HG03045 (cell line): ENCODE data around the gene EGFL7.
"Not testable (repeated sequence)": the region's sequence is repeated elsewhere in the genome, so short reads cannot be mapped to it uniquely, and the experiment has no call there.

Source experiments
- ATAC-seq: cut with Tn5 transposase; IDR thresholded peaks from one replicate; pipeline ENCODE4 v1.9.1; 2021; ENCODE audit warnings: mild to moderate bottlenecking, moderate library complexity; ENCODE audit not compliant: unreplicated experiment

The EGFL7 gene

GRCh38 chr9:136624184-136624951 is 38.3 kb upstream of the EGFL7 start:
- ATAC-seq: no peak

- no peak for ATAC-seq
Measured at GRCh38 chr9:136625101-136626065, 37.3 kb upstream of the EGFL7 start.

- no peak for ATAC-seq
Measured at GRCh38 chr9:136626066-136626725, 36.5 kb upstream of the EGFL7 start.

DNA sequence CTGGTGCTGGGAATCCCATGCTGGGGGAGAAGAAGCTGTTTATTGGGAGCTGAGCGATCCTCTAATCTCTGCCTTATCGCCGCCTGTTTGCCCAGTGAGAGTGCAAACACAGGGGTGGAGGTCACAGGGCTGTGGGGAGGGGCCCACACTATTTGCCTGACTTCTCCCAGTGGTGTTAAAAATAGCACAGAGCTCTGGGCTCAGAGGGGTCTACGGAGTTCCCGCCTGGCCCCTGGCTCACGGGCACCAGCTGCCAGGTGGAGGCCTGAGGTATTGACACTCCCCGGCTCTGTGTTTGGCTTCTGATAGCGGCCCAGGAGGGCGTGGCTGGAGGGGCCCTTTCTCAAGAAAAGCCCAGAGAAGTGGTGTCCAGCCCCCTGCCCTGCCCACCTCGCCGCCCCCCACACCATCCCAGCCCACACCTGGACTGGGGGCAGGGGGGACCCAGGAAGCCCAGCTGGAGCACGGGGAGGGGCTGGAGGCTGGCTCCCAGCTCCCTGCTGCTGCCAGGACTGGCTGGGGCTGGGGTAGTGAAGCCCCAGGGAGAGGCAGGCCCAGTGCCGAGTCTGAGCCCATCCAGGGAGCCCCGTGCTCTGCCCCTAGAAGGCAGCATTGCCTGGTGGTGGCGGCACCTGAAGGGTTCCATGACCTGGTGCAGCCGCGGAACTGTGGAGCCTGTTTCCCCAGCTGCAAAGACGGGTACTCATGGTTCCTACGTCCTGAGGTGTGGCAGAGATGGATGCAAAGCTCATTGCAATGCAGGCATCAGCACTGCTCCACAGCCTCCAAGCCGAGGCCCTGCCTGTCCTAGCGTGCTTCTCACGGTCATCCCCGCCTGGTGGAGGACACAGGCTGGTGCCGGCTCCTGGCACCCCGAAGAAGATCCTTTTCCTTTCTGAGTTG is 35.7 kb upstream of the EGFL7 start:
- ATAC-seq: no peak

DNA sequence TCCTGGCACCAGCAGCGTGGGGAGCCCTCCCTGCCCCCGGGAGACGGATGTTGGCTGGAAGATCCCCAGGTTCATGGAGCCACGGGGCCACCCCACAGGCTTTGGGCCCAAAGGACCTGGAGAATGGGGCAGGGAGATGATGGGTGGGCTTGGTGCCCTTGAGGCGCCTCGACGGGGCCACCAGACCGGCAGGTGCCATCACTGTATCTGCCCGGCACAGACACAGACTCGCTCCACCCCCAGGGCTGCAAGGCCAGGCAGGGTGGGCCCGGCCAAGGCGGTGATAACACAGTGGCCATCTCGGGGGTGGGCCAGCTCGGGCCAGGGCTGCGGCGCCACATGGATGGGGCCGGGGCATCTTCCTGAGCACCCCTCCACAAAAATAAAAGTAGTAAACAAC is 35.0 kb upstream of the EGFL7 start:
- ATAC-seq: no peak

DNA sequence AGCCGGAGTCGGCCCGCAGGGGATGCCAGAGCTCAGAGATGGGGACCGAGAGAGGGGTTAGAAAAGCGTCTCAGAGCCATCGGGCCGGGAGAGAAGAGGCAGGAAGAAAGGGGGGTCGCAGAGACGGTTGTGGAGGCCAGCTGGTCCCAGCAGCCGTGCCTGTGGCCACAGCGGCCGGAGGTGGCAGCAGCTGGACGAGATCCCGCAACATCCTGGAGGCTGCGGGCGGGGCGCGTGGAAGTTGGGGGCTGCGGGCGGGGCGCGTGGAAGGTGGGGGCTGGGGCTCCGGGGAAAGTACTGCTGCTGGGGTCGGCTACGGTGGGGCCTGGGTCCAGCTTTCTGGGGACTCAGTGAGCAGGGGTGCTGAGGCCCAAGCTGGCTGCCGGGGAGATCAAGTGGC is 34.4 kb upstream of the EGFL7 start:
- ATAC-seq: no peak

GRCh38 chr9:136629001-136629878 is 33.5 kb upstream of the EGFL7 start:
- ATAC-seq: no peak

GRCh38 chr9:136629879-136630661 is 32.6 kb upstream of the EGFL7 start:
- no peak for ATAC-seq

GRCh38 chr9:136630662-136630992 is 32.1 kb upstream of the EGFL7 start:
- no peak for ATAC-seq

DNA sequence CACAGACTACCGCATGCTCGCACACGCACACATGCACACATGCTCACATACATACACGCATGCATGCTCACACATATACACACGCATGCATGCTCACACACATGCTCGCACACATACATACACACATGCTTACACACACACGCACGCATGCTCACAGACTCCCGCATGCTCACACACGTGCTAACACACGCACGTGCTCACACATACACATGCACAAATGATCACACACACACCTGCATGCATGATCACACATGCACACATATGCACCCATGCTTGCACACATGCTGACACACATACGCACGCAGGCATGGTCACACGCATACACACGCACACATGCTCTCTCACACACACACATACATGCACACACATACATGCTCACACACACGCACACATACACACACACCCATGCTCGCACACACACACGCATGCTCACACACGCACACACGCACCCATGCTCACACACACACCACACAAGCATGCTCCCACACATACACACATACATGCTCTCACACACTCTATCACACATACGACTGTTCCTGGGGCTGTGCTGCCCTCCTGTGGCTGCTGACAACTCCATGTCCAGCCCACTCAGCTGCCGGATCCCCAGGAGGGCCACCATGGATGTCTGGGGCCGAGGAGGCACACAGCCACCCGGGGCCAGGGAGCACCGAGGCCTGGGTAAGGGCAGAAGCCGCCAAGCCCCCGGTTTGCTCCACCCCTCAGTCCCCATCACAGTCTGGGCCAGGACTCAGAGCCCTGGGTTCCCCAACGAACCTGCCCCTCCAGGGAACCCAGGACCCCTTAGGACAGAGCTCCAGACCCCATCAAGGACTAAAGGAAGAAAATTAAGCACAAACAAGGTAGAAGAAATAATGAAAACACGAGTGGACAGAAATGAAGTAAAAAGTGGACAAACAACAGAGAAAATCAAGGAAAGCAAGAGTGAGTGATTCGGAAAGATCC is 31.4 kb upstream of the EGFL7 start:
- ATAC-seq: no peak

- not testable (repeated sequence) for ATAC-seq
Measured at GRCh38 chr9:136632072-136632471, 30.6 kb upstream of the EGFL7 start.

- not testable (repeated sequence) for ATAC-seq
Measured at GRCh38 chr9:136632491-136633106, 30.1 kb upstream of the EGFL7 start.

DNA sequence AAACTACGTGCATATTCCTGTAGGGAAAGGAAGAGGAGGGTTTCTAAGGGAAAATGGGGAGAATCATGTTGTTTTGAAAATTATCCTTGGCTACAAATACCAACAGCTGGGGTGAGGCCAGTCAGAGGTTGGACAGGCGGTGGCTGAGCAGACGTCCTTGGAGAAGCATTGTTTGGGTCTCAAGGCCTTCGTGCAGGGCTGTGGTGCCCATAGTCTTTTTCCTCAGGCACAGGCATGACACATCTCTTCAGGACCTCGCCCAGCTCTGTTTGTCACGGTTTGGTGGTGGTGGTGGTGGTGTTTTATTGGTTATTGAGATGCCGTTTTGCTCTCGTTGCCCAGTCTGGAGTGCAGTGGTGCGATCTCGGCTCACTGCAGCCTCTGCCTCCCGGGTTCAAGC is 27.8 kb upstream of the EGFL7 start:
- no peak for ATAC-seq

GRCh38 chr9:136640171-136641111 is 22.3 kb upstream of the EGFL7 start:
- no peak for ATAC-seq

DNA sequence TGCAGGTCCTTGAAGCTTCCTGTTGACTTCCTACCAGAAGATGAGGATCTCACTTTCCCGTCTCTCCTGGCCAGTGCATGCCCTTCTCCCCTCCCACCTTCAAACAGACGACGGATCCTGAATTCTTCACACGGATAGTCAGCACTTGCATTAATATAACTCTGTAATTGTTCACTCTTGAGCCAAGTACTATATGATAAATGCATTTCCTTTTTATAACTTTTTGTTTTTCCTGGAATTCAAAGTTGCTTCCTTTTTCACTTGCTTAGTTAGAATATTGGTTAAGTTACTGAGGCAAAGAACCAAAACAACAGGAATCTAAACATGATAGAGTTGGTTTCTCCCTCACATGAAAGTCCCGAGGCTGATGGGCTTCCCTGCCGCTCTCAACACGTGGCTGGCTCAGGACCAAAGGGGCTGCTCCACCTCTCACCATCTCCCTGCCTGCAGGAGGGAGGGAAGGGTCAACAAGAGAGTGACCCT is 20.2 kb upstream of the EGFL7 start:
- ATAC-seq: no peak
